ENCODE data around the gene SIVA1. TPM values are rescaled to one million over a fixed set of nuclear protein-coding genes. Genes with fewer than 3 reads are reported as not detected.

Gene SIVA1
- total and polyA plus RNA-seq, 2 of the 4 experiments (the other 2 are of a cell fraction): 166 to 184 TPM

DNA sequence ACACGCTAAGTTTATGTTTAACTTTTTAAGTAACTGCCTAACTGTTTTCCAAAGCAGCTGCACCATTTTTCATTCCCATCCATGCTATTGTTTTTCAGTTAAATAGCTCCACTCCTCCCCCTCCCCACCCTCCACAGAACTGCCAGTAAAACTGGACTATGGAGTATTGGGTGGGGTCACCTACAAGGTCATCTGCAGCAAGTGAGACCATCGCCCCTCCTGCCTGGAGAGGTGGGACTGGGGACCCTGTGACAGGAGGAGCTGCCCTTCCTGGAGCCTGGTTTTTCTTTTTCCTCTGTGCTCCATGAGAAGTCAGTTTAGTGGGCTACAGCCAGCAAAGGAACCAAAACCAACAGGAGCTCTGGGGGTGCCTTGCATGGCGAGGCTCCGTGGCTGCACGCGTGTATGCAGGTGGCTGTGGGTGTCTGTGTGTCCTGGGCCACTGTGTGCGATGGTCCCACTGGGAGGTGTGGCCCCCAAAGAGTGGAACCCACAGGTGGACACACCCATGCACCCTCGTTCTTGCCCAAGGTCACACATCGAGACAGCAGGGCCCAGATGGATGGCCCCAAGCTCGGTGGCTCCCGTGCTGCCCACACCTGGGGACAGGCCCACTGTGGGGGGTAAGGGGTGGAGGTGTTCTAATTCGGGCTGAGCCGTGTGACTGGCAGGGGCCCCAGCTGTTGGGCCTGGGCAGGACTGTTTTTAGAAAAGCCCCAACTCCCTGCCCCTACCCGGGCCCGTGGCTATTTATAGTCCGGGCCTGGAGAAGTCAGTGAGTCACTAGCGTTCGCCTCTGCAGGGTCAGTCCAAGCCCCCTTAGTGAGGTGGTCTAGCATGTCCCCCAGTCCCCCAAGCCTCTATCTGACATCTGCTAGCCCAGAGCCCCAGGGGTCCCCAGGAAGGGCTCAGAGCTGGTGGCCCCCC lies 31.2 kb upstream of the SIVA1 start:
- no peak overlapping the region for H2BK120ac ChIP-seq (ENCODE audit: low read depth, low read length)
- ChIA-PET CTCF (no interaction called here), POLR2A (ENCODE audit: unreplicated experiment) (no interaction called here)
- no peak overlapping the region for H4K5ac ChIP-seq (ENCODE audit: low read depth, low read length)
- H3K79me1 ChIP-seq (ENCODE audit: low read depth in 1 of 2, low read length in 2 of 2): peaks cover 12 to 21% of the 10 kb centered on the region in 2 experiments; a peak in 2 of 4 replicates
- H3K56ac ChIP-seq (ENCODE audit: extremely low read depth, insufficient read depth, low read length): no peak overlapping the region
- in situ Hi-C loops (cut with MboI; ENCODE audit: low sequenced_read_pairs): no loop called here
- no peak overlapping the region for H3K27ac ChIP-seq (ENCODE audit: insufficient read depth, low read length)
- H3K9ac ChIP-seq (ENCODE audit: low read depth, low read length): no peak overlapping the region
- no CpG with 5 or more reads among the region's 18 CpGs for WGBS, 2 experiments (ENCODE audit: extremely low coverage in 2 of 2, insufficient read length in 1 of 2)
- peaks cover 25% of the 10 kb centered on the region for H4K20me1 ChIP-seq (ENCODE audit: insufficient read depth, low read length)
- H2BK15ac ChIP-seq (ENCODE audit: low read depth, low read length): no peak overlapping the region
- no peak overlapping the region for H4K8ac ChIP-seq (ENCODE audit: low read depth in 2 of 2, low read length in 2 of 2)
- H3K27me3 ChIP-seq (ENCODE audit: control insufficient read depth, insufficient read depth, low read length): no peaks in the 10 kb centered on the region; the same call in 1 of the 2 replicates
- no peaks in the 10 kb centered on the region for H3K9me1 ChIP-seq (ENCODE audit: insufficient read depth, low read length)
- no peak overlapping the region; the same call in 1 of the 2 replicates for H4K91ac ChIP-seq (ENCODE audit: insufficient read depth, low read depth, low read length)
- TF ChIP-seq CHD1 (IDR thresholded peaks at IDR 0.05; ENCODE audit: low read depth, low read length) (no peak), SMC3 (IDR thresholded peaks at IDR 0.05; ENCODE audit: low read depth, low read length) (no peak), RCOR1 (IDR thresholded peaks at IDR 0.05; ENCODE audit: insufficient replicate concordance, low read length) (no peak), NFE2L2 (IDR thresholded peaks at IDR 0.05; ENCODE audit: low read depth, low read length) (no peak), POLR2A (IDR thresholded peaks at IDR 0.05; ENCODE audit: low read depth, low read length) (no peak), BHLHE40 (IDR thresholded peaks at IDR 0.05; ENCODE audit: low read depth, low read length) (no peak)
- no peak overlapping the region for H3K4ac ChIP-seq (ENCODE audit: low read depth, low read length)
- H2BK20ac ChIP-seq (ENCODE audit: low read depth, low read length): no peak overlapping the region
- H3K4me2 ChIP-seq (ENCODE audit: low read depth, low read length): 0 out of 2 replicates have a peak overlapping the region, but pooled peaks have one; percentile 24
- DNase-seq: peak; percentile 34
- no peak for ATAC-seq (ENCODE audit: low read depth)
- no peak overlapping the region for H3K23ac ChIP-seq (ENCODE audit: low read depth, low read length)
- H3K18ac ChIP-seq (ENCODE audit: low read depth, low read length): peak overlapping the region; percentile 66; the same call in 1 of the 2 replicates
- no peaks in the 10 kb centered on the region for H3K9me3 ChIP-seq (ENCODE audit: control insufficient read depth, insufficient read depth, low read length)
- no peak overlapping the region for H3K4me3 ChIP-seq (ENCODE audit: insufficient read depth, low read depth, low read length)
- peak overlapping the region; percentile 73 for H2AK9ac ChIP-seq (replicated peaks; ENCODE audit: low read depth, low read length, poor library complexity)
- intact Hi-C loops (cut with micrococcal nuclease): loop anchor here (5.0 kb wide), 1 partner anchor 69 kb away; no protein-coding TSS in a partner anchor
- H2AK5ac ChIP-seq (ENCODE audit: low read depth, low read length): no peak overlapping the region; the same call in 1 of the 2 replicates
- dilution Hi-C loops (cut with HindIII; ENCODE audit: low sequenced_read_pairs, unreplicated experiment): no loop called here
- no TSS peak for BruUV-seq (replicated peaks)
- no peak overlapping the region for H2BK5ac ChIP-seq (ENCODE audit: low read depth, low read length, poor library complexity, severe bottlenecking)
- H3K14ac ChIP-seq (replicated peaks; ENCODE audit: low read depth, low read length): no peak overlapping the region
- peaks cover 23% of the 10 kb centered on the region for H3K36me3 ChIP-seq (ENCODE audit: control insufficient read depth, insufficient read depth, low read length)
- H2AFZ ChIP-seq (replicated peaks; ENCODE audit: low read length, poor library complexity): no peak overlapping the region
- peaks cover 23% of the 10 kb centered on the region for H3K4me1 ChIP-seq (ENCODE audit: control insufficient read depth, insufficient read depth, low read length)
